Loucy (cell line): ENCODE data around the gene PRKN.

Source experiments
- EZH2phosphoT487 ChIP-seq: fragments of 200-600 bp; IDR thresholded peaks from 2 replicates; pipeline ENCODE4 v1.6.1; 2018; ENCODE audit warnings: antibody characterized with exemption, mild to moderate bottlenecking, moderate library complexity, borderline replicate concordance
- TF ChIP-seq, protein P1 (sequence below): fragments of 200-600 bp; sonication (generic); conservative IDR thresholded peaks from 2 replicates; pipeline ENCODE4 v1.5.1; 2014; ENCODE audit warnings: mild to moderate bottlenecking, antibody characterized with exemption, low read length

DNA sequence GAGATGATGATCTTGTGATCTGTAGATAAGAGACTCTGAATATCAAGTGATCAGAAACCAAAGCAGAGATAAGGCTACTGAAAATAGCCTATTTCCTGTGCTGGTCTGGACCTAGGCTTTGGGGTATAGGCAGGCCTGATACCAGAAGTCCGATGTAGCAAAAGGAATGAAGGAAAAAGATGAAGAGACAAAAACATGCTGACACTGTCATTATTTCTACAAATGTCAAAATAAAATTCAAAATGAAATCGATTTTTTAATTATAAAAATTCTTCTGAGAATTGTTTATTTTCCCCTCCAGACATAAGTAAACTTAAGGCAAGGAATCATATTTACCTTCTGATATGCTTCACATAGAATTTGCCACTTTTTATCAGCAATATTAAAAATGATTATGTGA lies 252.8 kb downstream of the PRKN start:
- TF ChIP-seq, protein P1, sequence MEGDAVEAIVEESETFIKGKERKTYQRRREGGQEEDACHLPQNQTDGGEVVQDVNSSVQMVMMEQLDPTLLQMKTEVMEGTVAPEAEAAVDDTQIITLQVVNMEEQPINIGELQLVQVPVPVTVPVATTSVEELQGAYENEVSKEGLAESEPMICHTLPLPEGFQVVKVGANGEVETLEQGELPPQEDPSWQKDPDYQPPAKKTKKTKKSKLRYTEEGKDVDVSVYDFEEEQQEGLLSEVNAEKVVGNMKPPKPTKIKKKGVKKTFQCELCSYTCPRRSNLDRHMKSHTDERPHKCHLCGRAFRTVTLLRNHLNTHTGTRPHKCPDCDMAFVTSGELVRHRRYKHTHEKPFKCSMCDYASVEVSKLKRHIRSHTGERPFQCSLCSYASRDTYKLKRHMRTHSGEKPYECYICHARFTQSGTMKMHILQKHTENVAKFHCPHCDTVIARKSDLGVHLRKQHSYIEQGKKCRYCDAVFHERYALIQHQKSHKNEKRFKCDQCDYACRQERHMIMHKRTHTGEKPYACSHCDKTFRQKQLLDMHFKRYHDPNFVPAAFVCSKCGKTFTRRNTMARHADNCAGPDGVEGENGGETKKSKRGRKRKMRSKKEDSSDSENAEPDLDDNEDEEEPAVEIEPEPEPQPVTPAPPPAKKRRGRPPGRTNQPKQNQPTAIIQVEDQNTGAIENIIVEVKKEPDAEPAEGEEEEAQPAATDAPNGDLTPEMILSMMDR, result no peak
- TF ChIP-seq EZH2phosphoT487, result no peak
